ENCODE measurements around the gene CALM3.
A peak's percentile ranks its signal among the peaks of the same experiment; 100 is the strongest.

Gene CALM3

DNA sequence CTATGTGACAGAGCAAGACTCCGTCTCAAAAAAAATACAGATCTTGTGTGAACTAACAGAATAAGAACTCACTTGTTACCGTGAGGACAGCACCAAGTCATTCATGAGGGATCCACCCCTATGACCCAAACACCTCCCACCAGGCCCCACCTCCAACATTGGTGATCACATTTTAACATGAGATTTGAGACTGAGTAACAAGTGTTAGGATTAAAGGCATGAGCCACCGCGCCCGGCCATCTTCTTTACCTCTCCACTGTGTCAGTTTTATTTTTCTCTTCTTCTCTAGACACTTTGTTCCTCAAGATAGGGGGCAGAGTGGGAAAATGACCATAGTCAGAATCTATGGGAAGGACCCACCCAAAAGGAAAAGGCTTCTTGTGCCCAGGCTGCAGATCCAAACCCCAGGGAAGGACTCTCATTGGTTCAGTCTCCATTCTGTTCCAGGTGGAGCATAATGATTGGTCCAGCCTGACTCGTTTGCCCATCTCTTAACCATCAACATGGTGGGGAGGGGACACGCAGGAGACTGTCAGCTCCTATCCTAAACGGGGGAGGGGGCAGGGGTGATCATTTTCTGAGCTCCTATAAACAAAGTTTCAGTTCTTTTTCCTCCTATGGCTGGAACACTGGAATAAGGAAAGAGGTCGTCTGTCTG, 1.3 kb upstream of the CALM3 start:
- TF ChIP-seq YY1 (IDR thresholded peaks at IDR 0.05; ENCODE audit: insufficient read depth, insufficient read length) = no peak
- no peak for TF ChIP-seq SUZ12 (IDR thresholded peaks at IDR 0.05; ENCODE audit: extremely low read depth, insufficient read depth, insufficient read length)
- no peak for TF ChIP-seq ZNF274 (IDR thresholded peaks at IDR 0.05; ENCODE audit: low read depth, low read length)
- peak overlapping the region; percentile 92 for H3K9ac ChIP-seq (ENCODE audit: insufficient read length, low read depth)
- peaks cover 21% of the 10 kb centered on the region for H3K36me3 ChIP-seq (ENCODE audit: insufficient read depth, insufficient read length, low read length)
- H3K4me1 ChIP-seq (ENCODE audit: insufficient read depth, insufficient read length) = peaks cover 4% of the 10 kb centered on the region
- no peaks in the 10 kb centered on the region for H3K27me3 ChIP-seq (ENCODE audit: insufficient read depth, insufficient read length)
- DNase-seq (ENCODE audit: low read depth, low spot score) = no peak
- peak overlapping the region; percentile 85 for H3K4me3 ChIP-seq (ENCODE audit: insufficient read length, low read depth)
- no peaks in the 10 kb centered on the region; the same call in 1 of the 2 replicates for H3K9me3 ChIP-seq (ENCODE audit: insufficient read depth, low read length)

- DNase-seq (ENCODE audit: low read depth, low spot score) = peak; percentile 90
- H3K4me1 ChIP-seq (ENCODE audit: insufficient read depth, insufficient read length) = peaks cover 4% of the 10 kb centered on the region
- H3K36me3 ChIP-seq (ENCODE audit: insufficient read depth, insufficient read length, low read length) = peaks cover 28% of the 10 kb centered on the region
- peak overlapping the region; percentile 85 for H3K4me3 ChIP-seq (ENCODE audit: insufficient read length, low read depth)
- no peaks in the 10 kb centered on the region for H3K27me3 ChIP-seq (ENCODE audit: insufficient read depth, insufficient read length)
- no peak for TF ChIP-seq SUZ12 (IDR thresholded peaks at IDR 0.05; ENCODE audit: extremely low read depth, insufficient read depth, insufficient read length)
- no peak for TF ChIP-seq YY1 (IDR thresholded peaks at IDR 0.05; ENCODE audit: insufficient read depth, insufficient read length)
- TF ChIP-seq ZNF274 (IDR thresholded peaks at IDR 0.05; ENCODE audit: low read depth, low read length) = no peak
- no peaks in the 10 kb centered on the region; the same call in 1 of the 2 replicates for H3K9me3 ChIP-seq (ENCODE audit: insufficient read depth, low read length)
- H3K9ac ChIP-seq (ENCODE audit: insufficient read length, low read depth) = peak overlapping the region; percentile 96
These were observed 479 bp upstream of the CALM3 start for GRCh38 chr19:46600384-46601317.

- H3K9ac ChIP-seq (ENCODE audit: insufficient read length, low read depth) = peak overlapping the region; percentile 96
- TF ChIP-seq ZNF274 (IDR thresholded peaks at IDR 0.05; ENCODE audit: low read depth, low read length) (no peak), YY1 (IDR thresholded peaks at IDR 0.05; ENCODE audit: insufficient read depth, insufficient read length) (no peak), SUZ12 (IDR thresholded peaks at IDR 0.05; ENCODE audit: extremely low read depth, insufficient read depth, insufficient read length) (no peak)
- H3K4me1 ChIP-seq (ENCODE audit: insufficient read depth, insufficient read length) = peaks cover 7% of the 10 kb centered on the region
- DNase-seq (ENCODE audit: low read depth, low spot score) = no peak
- peaks cover 47% of the 10 kb centered on the region for H3K36me3 ChIP-seq (ENCODE audit: insufficient read depth, insufficient read length, low read length)
- peak overlapping the region; percentile 85 for H3K4me3 ChIP-seq (ENCODE audit: insufficient read length, low read depth)
- no peaks in the 10 kb centered on the region; the same call in 1 of the 2 replicates for H3K9me3 ChIP-seq (ENCODE audit: insufficient read depth, low read length)
- no peaks in the 10 kb centered on the region for H3K27me3 ChIP-seq (ENCODE audit: insufficient read depth, insufficient read length)
These were observed 1.5 kb downstream of the CALM3 start for GRCh38 chr19:46602392-46603194.

DNA sequence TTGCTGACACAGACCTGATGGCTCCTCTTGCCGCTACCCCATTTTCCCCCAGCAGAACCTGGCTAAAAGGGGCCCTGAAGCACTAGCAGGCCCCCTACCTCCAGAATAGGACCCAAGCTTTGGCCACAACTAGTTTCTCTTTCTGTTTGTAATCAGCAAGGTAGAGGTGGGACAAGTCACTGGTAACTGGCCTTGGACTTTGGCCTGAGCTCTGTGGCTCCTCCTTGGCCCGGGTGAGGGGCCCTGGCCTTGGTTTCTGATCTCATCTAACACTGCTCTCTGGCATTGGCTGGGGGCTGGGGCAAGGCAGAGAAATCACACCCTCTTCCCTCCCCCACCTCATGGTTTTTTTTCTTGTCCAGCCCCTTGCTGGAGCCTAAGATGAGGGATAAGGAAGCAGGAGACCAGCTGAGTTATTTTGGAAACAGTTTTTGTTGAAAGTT, 2.1 kb downstream of the CALM3 start:
- Histone ChIP-seq H3K9ac (ENCODE audit: insufficient read length, low read depth) (peak overlapping the region; percentile 96), H3K36me3 (ENCODE audit: insufficient read depth, insufficient read length, low read length) (peaks cover 53% of the 10 kb centered on the region), H3K27me3 (ENCODE audit: insufficient read depth, insufficient read length) (no peaks in the 10 kb centered on the region), H3K9me3 (ENCODE audit: insufficient read depth, low read length) (no peaks in the 10 kb centered on the region; the same call in 1 of the 2 replicates), H3K4me3 (ENCODE audit: insufficient read length, low read depth) (peak overlapping the region; percentile 85), H3K4me1 (ENCODE audit: insufficient read depth, insufficient read length) (peaks cover 7% of the 10 kb centered on the region)
- no peak for DNase-seq (ENCODE audit: low read depth, low spot score)
- TF ChIP-seq ZNF274 (IDR thresholded peaks at IDR 0.05; ENCODE audit: low read depth, low read length) = no peak
- TF ChIP-seq YY1 (IDR thresholded peaks at IDR 0.05; ENCODE audit: insufficient read depth, insufficient read length) = no peak
- TF ChIP-seq SUZ12 (IDR thresholded peaks at IDR 0.05; ENCODE audit: extremely low read depth, insufficient read depth, insufficient read length) = no peak

- DNase-seq (ENCODE audit: low read depth, low spot score) = no peak
- no peaks in the 10 kb centered on the region for H3K27me3 ChIP-seq (ENCODE audit: insufficient read depth, insufficient read length)
- no peak overlapping the region for H3K4me3 ChIP-seq (ENCODE audit: insufficient read length, low read depth)
- H3K9ac ChIP-seq (ENCODE audit: insufficient read length, low read depth) = peak overlapping the region; percentile 42
- H3K36me3 ChIP-seq (ENCODE audit: insufficient read depth, insufficient read length, low read length) = peaks cover 59% of the 10 kb centered on the region
- H3K4me1 ChIP-seq (ENCODE audit: insufficient read depth, insufficient read length) = peaks cover 7% of the 10 kb centered on the region
- no peak for TF ChIP-seq ZNF274 (IDR thresholded peaks at IDR 0.05; ENCODE audit: low read depth, low read length)
- no peak for TF ChIP-seq YY1 (IDR thresholded peaks at IDR 0.05; ENCODE audit: insufficient read depth, insufficient read length)
- no peak for TF ChIP-seq SUZ12 (IDR thresholded peaks at IDR 0.05; ENCODE audit: extremely low read depth, insufficient read depth, insufficient read length)
- H3K9me3 ChIP-seq (ENCODE audit: insufficient read depth, low read length) = no peaks in the 10 kb centered on the region
These were observed 2.7 kb downstream of the CALM3 start for GRCh38 chr19:46603752-46604231.

- peaks cover 70% of the 10 kb centered on the region for H3K36me3 ChIP-seq (ENCODE audit: insufficient read depth, insufficient read length, low read length)
- peak overlapping the region; percentile 58 for H3K9ac ChIP-seq (ENCODE audit: insufficient read length, low read depth)
- no peaks in the 10 kb centered on the region for H3K9me3 ChIP-seq (ENCODE audit: insufficient read depth, low read length)
- DNase-seq (ENCODE audit: low read depth, low spot score) = no peak
- H3K27me3 ChIP-seq (ENCODE audit: insufficient read depth, insufficient read length) = no peaks in the 10 kb centered on the region
- H3K4me3 ChIP-seq (ENCODE audit: insufficient read length, low read depth) = no peak overlapping the region
- TF ChIP-seq YY1 (IDR thresholded peaks at IDR 0.05; ENCODE audit: insufficient read depth, insufficient read length) (no peak), SUZ12 (IDR thresholded peaks at IDR 0.05; ENCODE audit: extremely low read depth, insufficient read depth, insufficient read length) (no peak), ZNF274 (IDR thresholded peaks at IDR 0.05; ENCODE audit: low read depth, low read length) (no peak)
- H3K4me1 ChIP-seq (ENCODE audit: insufficient read depth, insufficient read length) = peaks cover 10% of the 10 kb centered on the region
These were observed 3.7 kb downstream of the CALM3 start for GRCh38 chr19:46604781-46605355.
